ENCODE data around the gene CLEC14A. TPM values are rescaled to one million over a fixed set of nuclear protein-coding genes. Genes with fewer than 3 reads are reported as not detected.

The CLEC14A gene, protein sequence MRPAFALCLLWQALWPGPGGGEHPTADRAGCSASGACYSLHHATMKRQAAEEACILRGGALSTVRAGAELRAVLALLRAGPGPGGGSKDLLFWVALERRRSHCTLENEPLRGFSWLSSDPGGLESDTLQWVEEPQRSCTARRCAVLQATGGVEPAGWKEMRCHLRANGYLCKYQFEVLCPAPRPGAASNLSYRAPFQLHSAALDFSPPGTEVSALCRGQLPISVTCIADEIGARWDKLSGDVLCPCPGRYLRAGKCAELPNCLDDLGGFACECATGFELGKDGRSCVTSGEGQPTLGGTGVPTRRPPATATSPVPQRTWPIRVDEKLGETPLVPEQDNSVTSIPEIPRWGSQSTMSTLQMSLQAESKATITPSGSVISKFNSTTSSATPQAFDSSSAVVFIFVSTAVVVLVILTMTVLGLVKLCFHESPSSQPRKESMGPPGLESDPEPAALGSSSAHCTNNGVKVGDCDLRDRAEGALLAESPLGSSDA
- 20.7 and 21.9 TPM in 2 replicates for total RNA-seq (2014; rRNA removed; shearing (Covaris generic))

DNA sequence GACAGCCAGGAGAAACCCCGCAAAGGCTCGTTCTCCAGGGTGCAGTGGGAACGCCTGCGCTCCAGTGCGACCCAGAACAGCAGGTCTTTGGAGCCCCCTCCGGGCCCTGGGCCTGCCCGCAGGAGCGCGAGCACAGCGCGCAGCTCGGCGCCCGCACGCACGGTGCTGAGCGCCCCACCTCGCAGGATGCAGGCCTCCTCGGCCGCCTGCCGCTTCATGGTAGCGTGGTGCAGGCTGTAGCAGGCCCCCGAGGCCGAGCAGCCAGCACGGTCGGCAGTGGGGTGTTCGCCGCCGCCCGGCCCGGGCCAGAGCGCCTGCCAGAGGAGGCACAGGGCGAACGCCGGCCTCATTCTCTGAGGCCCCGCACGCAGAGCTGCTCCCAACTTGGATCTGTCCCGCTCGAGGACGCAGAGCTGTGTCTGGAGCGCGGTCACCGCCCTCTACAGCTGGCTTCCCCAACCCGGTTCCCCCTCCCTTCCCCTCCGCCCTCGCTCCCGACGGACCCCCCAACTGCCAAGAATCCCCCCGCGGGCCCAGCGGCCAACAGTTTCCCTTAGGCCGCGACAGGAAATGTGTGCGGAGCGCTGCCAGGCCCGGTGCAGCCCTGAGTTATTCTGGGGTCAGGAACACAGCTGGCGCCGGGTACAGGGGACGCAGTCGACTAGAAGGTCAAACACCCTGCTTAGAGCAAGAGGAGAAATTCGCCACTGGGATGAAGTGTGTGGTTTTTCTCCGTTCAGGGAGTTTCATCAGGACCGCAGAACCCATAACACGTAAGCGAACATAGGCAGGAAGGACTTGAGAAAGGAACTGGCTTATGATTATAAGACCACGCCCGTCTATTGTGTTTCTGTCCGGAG, at the start of gene CLEC14A:
CLEC14A (minus strand) TSS at position 421 of the 860 bp plus-strand sequence; CDS start at position 350, 71 bp downstream.
- DNase-seq: peak; percentile 77 to 81
- 0 out of 2 replicates have a peak, but pooled peaks cover 5% of the 10 kb centered on the region for H3K9me3 ChIP-seq (replicated peaks)
- 0 out of 2 replicates have a peak, but pooled peaks cover 4% of the 10 kb centered on the region for H3K36me3 ChIP-seq
- H3K27ac ChIP-seq: peak within 1 kb of the TSS; percentile 78
- peak within 1 kb of the TSS; percentile 67 for H3K4me3 ChIP-seq
- peaks cover 16% of the 10 kb centered on the region for H3K4me1 ChIP-seq
- H3K27me3 ChIP-seq: no peaks in the 10 kb centered on the region

DNA sequence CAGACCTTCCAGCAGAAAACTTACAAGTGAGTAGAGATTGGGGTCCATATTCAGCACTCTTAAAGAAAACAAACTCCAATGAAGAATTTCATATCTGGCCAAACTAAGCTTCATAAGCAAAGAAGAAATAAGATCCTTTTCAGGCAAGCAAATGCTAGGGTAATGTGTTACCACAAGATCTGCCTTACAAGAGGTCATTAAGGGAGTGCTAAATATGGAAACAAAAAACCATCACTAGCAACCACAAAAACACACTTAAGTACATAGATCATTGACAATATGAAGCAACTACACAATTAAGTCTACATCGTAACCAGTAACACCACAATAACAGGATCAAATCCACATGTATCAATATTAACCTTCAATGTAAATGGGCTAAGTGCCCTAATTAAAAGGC, 47.1 kb upstream of the CLEC14A start:
- H3K9me3 ChIP-seq (replicated peaks): no peaks in the 10 kb centered on the region
- no peak overlapping the region for H3K27ac ChIP-seq
- no peaks in the 10 kb centered on the region for H3K27me3 ChIP-seq
- no peak overlapping the region for H3K4me3 ChIP-seq
- no peak for DNase-seq
- no peaks in the 10 kb centered on the region for H3K4me1 ChIP-seq
- no peaks in the 10 kb centered on the region for H3K36me3 ChIP-seq

DNA sequence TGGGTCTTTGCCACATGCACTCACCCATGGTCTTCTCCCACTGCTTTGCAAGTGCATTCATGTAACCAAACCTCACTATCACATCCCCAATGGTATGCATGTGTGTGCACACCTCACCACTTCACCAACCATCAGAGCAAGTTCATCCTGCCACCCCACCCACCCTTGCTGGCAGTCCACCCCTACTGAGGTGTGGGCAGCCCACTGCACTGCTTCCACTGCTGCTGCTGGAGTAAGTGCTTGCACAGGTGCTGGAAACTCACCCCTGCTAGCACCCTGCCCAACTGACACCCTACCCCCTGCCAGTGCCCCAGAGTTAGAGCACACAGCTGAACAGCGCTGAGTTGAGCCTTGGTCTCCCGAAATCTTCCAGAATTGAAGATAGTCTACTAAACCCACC, 46.1 kb upstream of the CLEC14A start:
- DNase-seq: no peak
- Histone ChIP-seq H3K36me3 (no peaks in the 10 kb centered on the region), H3K9me3 (replicated peaks) (no peaks in the 10 kb centered on the region), H3K27ac (no peak overlapping the region), H3K4me3 (no peak overlapping the region), H3K4me1 (no peaks in the 10 kb centered on the region), H3K27me3 (no peaks in the 10 kb centered on the region)

DNA sequence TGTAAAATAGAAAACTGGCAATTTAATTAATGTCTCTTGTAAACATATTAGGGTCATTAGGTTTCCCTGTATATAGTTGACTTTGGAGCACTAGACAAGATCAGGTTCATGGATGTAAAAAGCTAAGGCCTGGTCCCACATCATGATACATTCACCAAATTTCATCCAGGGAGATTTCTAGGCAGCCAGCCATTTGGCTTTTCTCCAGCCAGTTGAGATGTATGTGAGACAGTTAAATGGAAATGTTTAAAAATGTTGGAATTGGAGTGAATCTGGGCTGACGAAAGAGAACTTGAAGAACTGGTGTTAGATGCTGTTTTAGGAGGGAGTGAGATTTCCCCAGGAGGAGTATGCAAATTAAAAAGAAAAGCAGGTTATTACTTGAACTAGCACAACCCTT, 41.8 kb upstream of the CLEC14A start:
- Histone ChIP-seq H3K27me3 (no peaks in the 10 kb centered on the region), H3K36me3 (no peaks in the 10 kb centered on the region), H3K4me1 (no peaks in the 10 kb centered on the region), H3K27ac (no peak overlapping the region), H3K4me3 (no peak overlapping the region), H3K9me3 (replicated peaks) (peaks cover 3% of the 10 kb centered on the region; the same call in 1 of the 2 replicates)
- DNase-seq: no peak

DNA sequence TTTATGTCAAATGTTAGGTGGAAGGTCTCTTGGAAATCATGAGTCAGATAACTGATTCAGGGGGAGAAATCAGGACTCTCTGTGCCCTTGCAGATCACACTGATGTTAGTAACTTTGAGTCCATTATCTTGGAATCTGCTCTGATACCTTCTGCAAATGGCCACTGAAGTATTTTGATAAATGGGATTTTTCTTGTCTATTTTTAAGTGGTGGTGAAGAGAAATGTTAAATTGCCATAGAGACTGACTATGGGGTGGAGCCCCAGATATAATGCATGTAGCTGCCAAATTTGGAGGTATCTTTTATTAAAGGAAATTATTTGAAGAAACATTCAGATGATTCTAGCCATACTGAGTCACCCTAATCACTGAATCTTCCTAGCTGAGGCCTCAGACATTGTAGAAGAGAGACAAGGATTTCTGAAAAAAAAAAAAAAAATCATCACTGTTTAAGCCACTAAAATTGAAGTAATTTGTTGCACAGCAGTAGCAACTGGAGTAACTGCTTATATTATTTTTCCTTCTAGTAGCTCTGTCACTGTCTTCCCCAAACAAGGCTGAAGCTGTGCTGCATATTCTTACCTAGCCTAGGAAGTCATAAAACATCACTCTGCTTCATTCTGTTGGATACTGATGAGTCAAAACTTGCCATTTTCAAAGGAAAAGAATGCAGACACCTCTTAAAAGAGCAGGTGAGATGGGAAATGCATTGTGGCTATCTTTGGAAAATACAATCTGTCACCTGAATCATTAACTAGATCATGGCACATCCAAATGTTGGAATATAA, 36.0 kb upstream of the CLEC14A start:
- Histone ChIP-seq H3K4me3 (no peak overlapping the region), H3K4me1 (no peaks in the 10 kb centered on the region), H3K27me3 (no peaks in the 10 kb centered on the region), H3K36me3 (no peaks in the 10 kb centered on the region), H3K27ac (no peak overlapping the region), H3K9me3 (replicated peaks) (peaks cover 3% of the 10 kb centered on the region)
- DNase-seq: no peak

DNA sequence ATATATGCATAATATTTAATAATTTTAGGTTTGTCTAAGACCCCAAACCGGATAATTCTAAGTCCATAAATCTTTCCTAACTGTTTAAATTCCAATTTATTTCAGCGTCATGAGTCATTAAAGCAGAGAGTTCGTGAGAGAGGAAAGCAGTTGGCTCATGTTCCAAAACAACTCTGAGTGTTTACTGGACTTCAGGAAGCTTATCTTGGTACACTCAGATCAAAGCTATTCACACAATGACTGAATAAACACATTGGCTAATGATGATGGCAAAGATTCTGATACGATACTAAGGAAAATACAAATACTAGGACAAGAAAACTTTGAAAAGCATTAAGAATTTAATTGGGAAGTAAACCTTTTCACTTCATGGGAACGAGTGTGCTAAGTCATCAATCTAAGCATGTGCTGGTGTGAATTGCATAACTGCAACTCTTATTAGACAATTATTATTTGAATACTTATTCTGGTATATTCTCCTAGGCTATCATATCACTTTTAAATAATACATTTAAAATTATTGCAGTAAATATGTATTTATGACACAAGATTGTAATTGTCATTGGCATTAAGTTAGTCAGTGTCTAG, 34.8 kb upstream of the CLEC14A start:
- no peak overlapping the region for H3K4me3 ChIP-seq
- no peaks in the 10 kb centered on the region for H3K4me1 ChIP-seq
- H3K27me3 ChIP-seq: no peaks in the 10 kb centered on the region
- no peak overlapping the region for H3K27ac ChIP-seq
- H3K9me3 ChIP-seq (replicated peaks): peaks cover 3% of the 10 kb centered on the region
- DNase-seq: no peak
- H3K36me3 ChIP-seq: no peaks in the 10 kb centered on the region

DNA sequence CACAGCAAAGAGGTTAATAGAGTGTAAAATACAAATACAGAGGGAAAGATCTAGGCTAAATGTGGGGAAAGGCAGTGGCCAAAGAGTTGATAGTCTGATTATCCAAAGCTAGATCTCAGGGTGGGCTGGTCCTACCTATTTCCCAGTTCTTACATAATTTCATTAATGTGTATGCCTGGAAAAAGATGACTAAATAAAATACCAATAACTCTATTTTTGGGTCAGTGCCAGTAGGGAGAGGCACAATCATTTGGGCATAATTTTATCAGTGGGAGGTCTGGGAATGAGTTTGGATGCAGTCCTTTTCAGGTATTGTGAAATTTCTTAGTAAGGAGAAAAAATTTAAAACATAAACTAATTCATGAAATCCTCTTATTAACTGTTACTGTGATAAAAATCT, 30.6 kb upstream of the CLEC14A start:
- Histone ChIP-seq H3K4me3 (no peak overlapping the region), H3K36me3 (no peaks in the 10 kb centered on the region), H3K27me3 (no peaks in the 10 kb centered on the region), H3K4me1 (no peaks in the 10 kb centered on the region), H3K27ac (no peak overlapping the region), H3K9me3 (replicated peaks) (no peaks in the 10 kb centered on the region; the same call in 1 of the 2 replicates)
- no peak for DNase-seq

DNA sequence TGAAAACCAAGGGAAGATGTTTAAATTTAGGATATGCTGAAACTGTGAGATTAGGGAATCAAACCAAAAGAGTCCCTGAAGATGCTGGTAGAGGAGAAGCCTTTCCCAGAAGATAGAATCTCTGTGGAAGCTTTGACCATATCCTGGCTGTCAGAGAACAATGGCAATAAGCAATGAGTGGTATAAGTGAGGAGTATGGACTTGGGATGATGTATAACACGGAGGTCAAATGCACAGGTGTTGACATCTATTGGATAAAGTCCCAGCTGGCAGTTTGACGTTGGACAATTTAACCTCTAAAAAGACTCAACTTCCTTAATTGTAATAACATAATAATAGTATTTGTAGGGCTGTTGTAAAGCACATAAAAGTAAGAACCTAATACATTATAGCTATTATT, 30.1 kb upstream of the CLEC14A start:
- Histone ChIP-seq H3K9me3 (replicated peaks) (no peaks in the 10 kb centered on the region; the same call in 1 of the 2 replicates), H3K27ac (no peak overlapping the region), H3K36me3 (no peaks in the 10 kb centered on the region), H3K27me3 (no peaks in the 10 kb centered on the region), H3K4me1 (no peaks in the 10 kb centered on the region), H3K4me3 (no peak overlapping the region)
- no peak for DNase-seq

DNA sequence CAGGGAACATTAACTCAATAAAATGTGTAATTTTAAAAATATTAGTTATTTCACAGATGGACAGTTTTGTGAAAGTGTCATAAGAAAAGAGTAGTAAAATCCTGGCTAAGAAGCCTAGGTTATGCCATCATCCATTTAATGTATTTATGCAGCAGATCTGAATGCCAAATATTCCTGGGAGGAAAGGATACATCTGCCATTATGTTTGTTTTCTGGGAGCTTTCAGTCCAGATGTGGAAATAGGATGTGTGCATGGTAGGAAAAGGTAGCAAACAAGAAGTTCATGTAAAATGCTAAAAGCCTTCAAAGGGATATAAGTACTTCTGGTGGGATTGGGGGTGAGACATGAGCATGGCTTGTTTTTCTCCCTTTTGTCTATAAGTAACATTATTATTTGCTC, 27.0 kb upstream of the CLEC14A start:
- H3K27ac ChIP-seq: no peak overlapping the region
- DNase-seq: no peak
- H3K36me3 ChIP-seq: no peaks in the 10 kb centered on the region
- H3K4me1 ChIP-seq: no peaks in the 10 kb centered on the region
- no peaks in the 10 kb centered on the region; the same call in 1 of the 2 replicates for H3K9me3 ChIP-seq (replicated peaks)
- no peaks in the 10 kb centered on the region for H3K27me3 ChIP-seq
- H3K4me3 ChIP-seq: no peak overlapping the region

DNA sequence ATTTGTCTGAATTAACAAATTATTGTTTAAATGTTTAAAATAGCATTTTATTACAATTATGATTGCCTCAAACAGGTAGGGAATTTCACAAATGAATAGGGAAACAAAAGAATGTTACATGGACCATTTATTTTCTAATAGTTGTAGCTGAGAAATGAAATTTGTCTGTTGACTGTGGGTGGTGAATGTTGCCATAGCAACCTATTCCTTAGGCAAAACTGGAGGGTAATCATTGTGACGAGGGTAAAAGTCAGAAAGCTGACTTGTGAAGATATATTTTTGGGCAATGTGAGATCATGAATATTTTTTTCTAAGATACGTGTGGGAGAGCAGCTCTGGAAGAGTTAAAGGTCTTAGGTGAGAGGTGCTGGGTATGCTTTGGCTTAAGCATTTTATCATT, 24.2 kb upstream of the CLEC14A start:
- Histone ChIP-seq H3K27ac (no peak overlapping the region), H3K4me3 (no peak overlapping the region), H3K27me3 (no peaks in the 10 kb centered on the region), H3K4me1 (no peaks in the 10 kb centered on the region), H3K36me3 (no peaks in the 10 kb centered on the region), H3K9me3 (replicated peaks) (no peaks in the 10 kb centered on the region)
- DNase-seq: no peak

DNA sequence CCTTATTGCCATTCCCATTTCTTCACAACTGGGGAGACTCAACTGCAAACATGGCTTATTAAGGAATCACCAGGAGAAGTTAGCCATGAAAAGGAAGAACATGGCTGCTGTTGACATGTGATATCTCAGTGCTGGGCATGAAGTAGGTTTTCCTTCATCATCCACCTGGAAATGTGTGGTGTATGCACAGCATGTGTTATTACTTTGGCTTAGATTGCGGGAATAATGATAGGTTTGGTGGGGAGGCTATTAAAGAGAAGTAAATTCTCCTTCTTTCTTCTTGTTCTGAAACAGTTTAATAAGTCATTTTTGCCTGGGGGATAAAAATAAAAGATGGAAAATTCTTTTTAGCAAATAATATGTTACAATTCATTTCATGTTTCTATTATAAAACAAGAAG, 23.7 kb upstream of the CLEC14A start:
- H3K4me3 ChIP-seq: no peak overlapping the region
- no peaks in the 10 kb centered on the region for H3K36me3 ChIP-seq
- no peaks in the 10 kb centered on the region for H3K27me3 ChIP-seq
- no peaks in the 10 kb centered on the region for H3K4me1 ChIP-seq
- DNase-seq: no peak
- H3K27ac ChIP-seq: no peak overlapping the region
- no peaks in the 10 kb centered on the region for H3K9me3 ChIP-seq (replicated peaks)

DNA sequence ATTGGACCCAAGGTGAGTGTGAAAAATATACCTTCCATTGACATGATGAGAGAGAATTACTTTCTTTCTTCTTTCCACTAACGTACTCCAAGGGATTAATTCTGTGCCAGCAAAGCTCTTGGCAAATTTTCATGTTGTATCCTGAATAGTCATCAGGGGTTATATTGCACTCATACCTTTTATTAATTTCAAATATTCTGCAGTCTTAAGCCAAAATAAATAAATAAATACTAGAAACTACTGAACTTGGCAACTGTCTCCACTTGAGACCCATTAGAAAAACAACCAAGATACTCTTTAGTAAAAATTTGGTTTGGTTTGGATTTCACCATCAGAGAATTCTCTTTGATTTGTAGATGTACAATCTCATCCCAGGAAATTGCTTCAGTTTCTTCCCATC, 22.1 kb upstream of the CLEC14A start:
- no peak overlapping the region for H3K4me3 ChIP-seq
- no peaks in the 10 kb centered on the region for H3K27me3 ChIP-seq
- no peaks in the 10 kb centered on the region for H3K9me3 ChIP-seq (replicated peaks)
- H3K27ac ChIP-seq: no peak overlapping the region
- no peaks in the 10 kb centered on the region for H3K36me3 ChIP-seq
- no peak for DNase-seq
- no peaks in the 10 kb centered on the region for H3K4me1 ChIP-seq

DNA sequence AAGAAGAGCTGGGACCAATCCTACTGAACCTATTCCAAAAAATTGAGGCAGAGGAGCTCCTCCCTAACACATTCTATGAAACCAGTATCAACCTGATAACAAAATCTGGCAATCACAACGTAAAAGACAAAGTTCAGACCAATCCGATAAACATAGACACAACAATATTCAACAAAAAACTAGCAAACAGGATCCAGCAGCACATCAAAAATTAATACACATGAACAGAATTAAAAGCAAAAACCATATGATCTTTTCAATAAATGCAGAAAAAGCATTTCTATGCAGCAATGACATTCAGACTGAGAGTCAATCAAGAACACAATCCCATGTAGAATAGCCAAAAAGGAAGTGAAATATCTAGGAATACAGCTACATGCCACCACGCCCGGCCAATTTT, 7.0 kb upstream of the CLEC14A start:
- Histone ChIP-seq H3K27me3 (no peaks in the 10 kb centered on the region), H3K27ac (no peak overlapping the region), H3K4me3 (no peak overlapping the region), H3K36me3 (no peaks in the 10 kb centered on the region), H3K9me3 (replicated peaks) (peaks cover 10% of the 10 kb centered on the region; the same call in 1 of the 2 replicates), H3K4me1 (peaks cover 8% of the 10 kb centered on the region)
- no peak for DNase-seq

DNA sequence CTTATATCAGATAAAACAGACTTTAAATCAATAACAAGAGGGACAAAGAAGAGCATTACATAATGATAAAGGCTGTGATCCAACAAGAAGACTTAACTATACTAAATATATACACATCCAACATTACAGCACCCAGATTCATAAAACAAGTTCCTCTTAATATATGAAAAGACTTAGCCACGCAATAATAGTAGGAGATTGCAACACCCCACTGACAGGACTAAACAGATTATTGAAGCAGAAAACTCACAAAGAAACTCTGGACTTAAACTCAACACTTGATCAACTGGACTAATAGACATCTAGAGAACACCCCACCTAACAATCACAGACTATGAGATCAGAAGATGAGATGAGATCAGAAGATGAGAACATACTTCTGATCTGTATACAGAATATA, 5.7 kb upstream of the CLEC14A start:
- Histone ChIP-seq H3K27ac (no peak overlapping the region), H3K4me3 (no peak overlapping the region), H3K4me1 (peaks cover 16% of the 10 kb centered on the region), H3K27me3 (no peaks in the 10 kb centered on the region), H3K36me3 (no peaks in the 10 kb centered on the region), H3K9me3 (replicated peaks) (peaks cover 10% of the 10 kb centered on the region; the same call in 1 of the 2 replicates)
- no peak for DNase-seq
